Activated T-cell treated with anti-CD3 and anti-CD28 coated beads, Interleukin-2, amount 50 U/mL, for 48 hours (primary cell): Measurements from ENCODE around the gene SART1.
"Not testable (repeated sequence)": the region's sequence is repeated elsewhere in the genome, so short reads cannot be mapped to it uniquely, and the experiment has no call there.

Experiments used
- DNase-seq, 2 experiments: peaks; one replicate each; pipeline ENCODE4 v3.0.0-alpha.2; 2020

Gene SART1

GRCh38 chr11:66020212-66020611 lies 58.7 kb downstream of the SART1 start:
- no peak for DNase-seq

GRCh38 chr11:66020618-66021357 lies 59.3 kb downstream of the SART1 start:
- DNase-seq = peak in 1 of 2 experiments; percentile 52

- DNase-seq = peak; percentile 92 to 93
Observed at GRCh38 chr11:66022401-66023185, 61.1 kb downstream of the SART1 start.

GRCh38 chr11:66023186-66023440 lies 61.6 kb downstream of the SART1 start:
- DNase-seq = not testable (repeated sequence)

GRCh38 chr11:66026017-66026529 lies 64.5 kb downstream of the SART1 start, which contains the start of gene CATSPER1:
CATSPER1 (minus strand) TSS chr11:66026479; CDS start chr11:66026379, 100 bp downstream.
- no peak for DNase-seq
